Spinal cord (tissue), 10 donors: ENCODE results near the gene MED27. TPM values are rescaled to one million over a fixed set of nuclear protein-coding genes. Genes with fewer than 3 reads are reported as not detected.
A peak's percentile ranks its signal among the peaks of the same experiment; 100 is the strongest.

Experiments used
- DNase-seq, 6 donors: peaks; one replicate each; pipeline versions ENCODE4 v3.0.0 to v3.0.0-alpha.2; 2013 to 2015; ENCODE audit warnings: low spot score in 6 of 6, low read depth in 4 of 6
- H3K27ac ChIP-seq: one replicate; pipeline ENCODE4 v1.5.1; 2013; ENCODE audit warnings: low read depth, low read length, control low read depth
- H3K27me3 ChIP-seq: one replicate; pipeline ENCODE4 v1.6.1; 2013; ENCODE audit warnings: low read length; ENCODE audit not compliant: control insufficient read depth, insufficient read depth
- H3K36me3 ChIP-seq: one replicate; pipeline ENCODE4 v1.6.1; 2013; ENCODE audit warnings: low read length; ENCODE audit not compliant: control insufficient read depth, insufficient read depth
- H3K4me1 ChIP-seq: one replicate; pipeline ENCODE4 v1.6.1; 2013; ENCODE audit warnings: low read length; ENCODE audit not compliant: control insufficient read depth, insufficient read depth
- H3K4me3 ChIP-seq: one replicate; pipeline ENCODE4 v1.5.1; 2013; ENCODE audit warnings: low read depth, low read length, control low read depth
- H3K9me3 ChIP-seq: one replicate; pipeline ENCODE4 v1.6.1; 2013; ENCODE audit warnings: low read length; ENCODE audit not compliant: control insufficient read depth, insufficient read depth
- WGBS: methylation state at CpG from one replicate; pipeline ENCODE4 v1.1.5; 2013; ENCODE audit warnings: missing lambda C conversion rate; ENCODE audit not compliant: insufficient coverage; 5-methylcytosine and 5-hydroxymethylcytosine counted together
- polyA plus RNA-seq, 2 donors: library from polyadenylated mRNA; unstranded; fragments of 120-200 nt; gene quantifications; one replicate each; pipeline ENCODE4 v1.2.1, GENCODE V29; 2013; ENCODE audit not compliant: insufficient read length in 2 of 2
- total RNA-seq, 2 donors: library from RNA; depleted of rRNA in 1 of 2; stranded (reverse); fragments of 120-200 nt in 1 of 2; fragments of >200 nt in 1 of 2; gene quantifications; one replicate each; pipeline versions ENCODE4 v1.2.3 to v1.2.4, GENCODE V29; 2013 to 2014
- donor health status: healthy.

MED27 gene
- total and polyA plus RNA-seq, 4 donors, result 13.9 to 27.8 (median 25.8) TPM

DNA sequence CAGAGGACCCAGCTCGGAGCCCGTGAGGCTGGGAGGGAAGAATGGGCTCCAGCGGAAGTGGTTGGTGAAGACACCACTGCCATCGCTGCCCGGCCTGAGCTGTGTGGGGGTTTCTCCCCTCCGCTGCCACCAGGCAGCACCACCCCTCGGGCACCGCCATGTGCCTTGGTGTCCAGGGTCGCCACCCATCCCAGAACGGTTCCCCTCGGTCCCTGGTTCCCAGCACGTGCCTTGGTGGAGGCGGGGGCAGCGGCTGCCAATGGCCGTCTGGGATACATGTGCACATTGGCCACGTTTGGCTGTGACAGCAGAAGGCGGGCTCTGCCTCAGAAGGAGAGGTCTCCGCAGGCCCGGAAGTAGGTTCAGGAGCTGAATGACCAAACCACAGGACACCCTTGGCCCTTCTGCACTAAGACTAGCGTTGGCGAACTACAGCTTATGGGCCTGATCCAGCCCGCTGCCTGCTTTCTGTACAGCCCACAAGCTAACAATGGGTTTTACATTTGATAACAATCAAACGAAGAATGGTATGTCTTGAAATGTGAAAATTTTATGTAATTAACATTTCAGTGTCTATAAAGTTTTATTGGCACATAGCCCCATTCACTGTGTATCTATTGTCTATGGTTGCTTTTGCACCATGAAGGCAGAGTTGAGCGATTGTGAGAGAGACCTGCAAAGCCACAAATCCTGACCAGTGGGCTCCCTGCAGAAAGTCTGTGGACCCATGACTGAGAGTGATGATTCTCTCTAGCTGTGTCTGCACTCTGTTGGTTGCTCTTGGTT is 248.1 kb downstream of the MED27 start:
- peaks cover 14% of the 10 kb centered on the region for H3K4me1 ChIP-seq
- peaks cover 2% of the 10 kb centered on the region for H3K27me3 ChIP-seq
- H3K36me3 ChIP-seq, result no peaks in the 10 kb centered on the region
- H3K27ac ChIP-seq, result no peak overlapping the region
- DNase-seq, result no peak
- 83% methylated on average over 21 of the region's 24 CpGs for WGBS
- no peak overlapping the region for H3K4me3 ChIP-seq
- peaks cover 2% of the 10 kb centered on the region for H3K9me3 ChIP-seq

DNA sequence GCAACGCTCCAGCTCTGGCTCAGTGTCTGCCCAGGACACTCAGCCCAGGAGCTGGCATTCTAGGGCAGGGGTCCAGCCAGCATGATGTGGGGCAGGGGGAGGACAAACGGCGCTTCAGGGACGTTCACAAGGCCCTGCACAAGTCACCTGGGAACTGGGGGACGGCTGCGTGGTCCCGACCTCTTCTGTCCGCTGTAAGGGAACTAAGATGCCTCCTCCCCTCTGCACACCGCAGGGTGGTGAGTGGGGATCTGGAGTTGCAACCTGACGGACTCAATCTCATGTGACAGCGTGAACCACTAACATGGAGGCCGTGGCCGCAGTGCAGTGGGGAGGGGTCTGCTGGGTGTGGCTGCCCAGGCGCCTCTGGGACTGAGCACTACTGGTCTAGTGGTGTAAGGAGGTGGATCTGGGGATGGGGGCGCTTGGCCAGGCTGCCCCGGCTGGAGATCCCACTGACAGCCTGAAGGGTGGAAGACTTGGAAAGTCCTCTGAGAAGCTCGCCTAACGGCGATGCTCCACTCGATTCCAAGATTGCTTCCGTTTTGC is 251.8 kb downstream of the MED27 start:
- 79% methylated on average over 20 of the region's 21 CpGs for WGBS
- no peak overlapping the region for H3K4me3 ChIP-seq
- no peaks in the 10 kb centered on the region for H3K36me3 ChIP-seq
- peaks cover 17% of the 10 kb centered on the region for H3K4me1 ChIP-seq
- H3K9me3 ChIP-seq, result no peaks in the 10 kb centered on the region
- no peak for DNase-seq
- peaks cover 14% of the 10 kb centered on the region for H3K27me3 ChIP-seq
- no peak overlapping the region for H3K27ac ChIP-seq

DNA sequence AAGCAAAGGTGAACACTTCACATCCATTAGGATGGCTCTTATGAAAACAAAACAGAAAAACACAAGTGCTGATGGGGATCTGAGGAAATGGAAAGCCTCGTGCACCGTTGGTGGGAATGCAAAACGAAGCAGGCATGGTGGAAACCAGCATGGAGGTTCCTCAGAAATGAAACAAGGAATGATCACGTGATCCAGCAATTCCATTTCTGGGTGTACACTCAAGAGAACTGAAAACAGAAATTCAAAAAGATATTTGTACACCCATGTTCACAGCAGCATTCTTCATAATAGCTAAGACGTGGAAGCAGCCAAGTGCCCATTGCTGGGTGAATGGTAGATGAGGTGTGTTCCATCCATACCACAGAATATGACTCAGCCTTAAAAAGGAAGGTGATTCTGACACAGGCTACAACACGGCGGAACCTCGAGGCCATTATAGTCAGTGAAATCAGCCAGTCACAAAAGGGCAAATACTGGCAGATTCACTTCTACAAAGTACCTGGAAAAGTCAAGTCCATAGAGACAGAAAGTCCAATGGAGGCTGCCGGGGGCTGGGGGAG is 252.6 kb downstream of the MED27 start:
- DNase-seq, result no peak
- Histone ChIP-seq H3K27me3 (peaks cover 14% of the 10 kb centered on the region), H3K36me3 (no peaks in the 10 kb centered on the region), H3K4me1 (peaks cover 17% of the 10 kb centered on the region), H3K9me3 (no peaks in the 10 kb centered on the region), H3K4me3 (no peak overlapping the region), H3K27ac (no peak overlapping the region)
- 76% methylated on average over 3 of the region's 9 CpGs for WGBS

DNA sequence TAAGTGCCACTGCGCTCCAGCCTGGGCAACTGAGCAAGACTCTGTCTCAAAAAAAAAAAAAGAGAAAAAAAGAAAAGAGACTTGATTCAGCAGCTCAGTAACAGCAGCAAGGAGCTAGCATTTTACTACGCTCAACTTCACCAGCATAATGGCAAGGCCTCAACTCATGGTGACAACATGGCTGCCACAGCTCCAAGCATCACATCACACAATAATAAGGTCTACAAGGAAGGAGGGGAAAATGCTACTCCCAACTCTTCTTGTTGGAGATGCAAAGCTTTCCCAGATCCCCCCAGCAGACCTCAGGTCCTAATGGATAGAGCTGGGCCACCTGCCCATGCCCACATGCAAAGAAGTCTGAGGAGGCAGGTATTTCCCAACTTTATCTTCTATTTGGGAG is 253.6 kb downstream of the MED27 start:
- no peaks in the 10 kb centered on the region for H3K36me3 ChIP-seq
- H3K4me3 ChIP-seq, result no peak overlapping the region
- H3K9me3 ChIP-seq, result no peaks in the 10 kb centered on the region
- WGBS, result 100% methylated on average over 1 of the region's 2 CpGs
- DNase-seq, result no peak
- H3K4me1 ChIP-seq, result peaks cover 17% of the 10 kb centered on the region
- H3K27me3 ChIP-seq, result peaks cover 14% of the 10 kb centered on the region
- H3K27ac ChIP-seq, result no peak overlapping the region

GRCh38 chr9:131824953-131825495 is 254.6 kb downstream of the MED27 start:
- Histone ChIP-seq H3K27ac (no peak overlapping the region), H3K9me3 (no peaks in the 10 kb centered on the region), H3K36me3 (no peaks in the 10 kb centered on the region), H3K4me1 (peaks cover 17% of the 10 kb centered on the region), H3K4me3 (no peak overlapping the region), H3K27me3 (peaks cover 14% of the 10 kb centered on the region)
- no peak for DNase-seq
- 89% methylated on average over 14 of the region's 15 CpGs for WGBS

GRCh38 chr9:131824155-131824594 is 255.5 kb downstream of the MED27 start:
- WGBS, result 39% methylated on average over 20 of the region's 20 CpGs
- peak in 1 of 6 donors; percentile 43 for DNase-seq
- Histone ChIP-seq H3K4me3 (no peak overlapping the region), H3K36me3 (no peaks in the 10 kb centered on the region), H3K4me1 (peaks cover 17% of the 10 kb centered on the region), H3K9me3 (no peaks in the 10 kb centered on the region), H3K27ac (no peak overlapping the region), H3K27me3 (peaks cover 14% of the 10 kb centered on the region)

DNA sequence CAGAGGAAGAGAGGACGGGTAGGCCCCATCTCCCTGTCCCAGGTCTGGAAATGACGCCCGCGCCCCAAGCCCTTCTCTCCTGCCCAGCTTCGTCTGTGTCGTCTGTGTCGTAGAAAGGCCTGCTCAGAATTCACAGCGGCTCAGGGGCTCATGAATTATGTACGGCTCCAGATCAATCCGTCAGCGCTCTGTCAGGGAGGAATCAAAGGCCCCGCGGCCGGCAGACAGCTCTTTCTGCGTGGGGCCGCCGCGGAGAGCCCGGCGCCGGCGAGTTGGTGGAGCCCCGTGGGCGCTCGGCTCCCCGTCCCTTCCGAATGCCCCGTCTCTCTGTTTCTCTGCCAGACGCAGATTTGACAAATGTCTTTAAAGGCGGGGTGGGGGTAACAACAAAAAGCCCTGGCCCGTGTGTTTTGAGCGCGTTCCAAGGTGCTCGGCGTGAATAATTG is 255.9 kb downstream of the MED27 start:
- H3K27me3 ChIP-seq, result peaks cover 14% of the 10 kb centered on the region
- peak in 2 of 6 donors; percentile 57 to 68 for DNase-seq
- H3K4me3 ChIP-seq, result no peak overlapping the region

DNA sequence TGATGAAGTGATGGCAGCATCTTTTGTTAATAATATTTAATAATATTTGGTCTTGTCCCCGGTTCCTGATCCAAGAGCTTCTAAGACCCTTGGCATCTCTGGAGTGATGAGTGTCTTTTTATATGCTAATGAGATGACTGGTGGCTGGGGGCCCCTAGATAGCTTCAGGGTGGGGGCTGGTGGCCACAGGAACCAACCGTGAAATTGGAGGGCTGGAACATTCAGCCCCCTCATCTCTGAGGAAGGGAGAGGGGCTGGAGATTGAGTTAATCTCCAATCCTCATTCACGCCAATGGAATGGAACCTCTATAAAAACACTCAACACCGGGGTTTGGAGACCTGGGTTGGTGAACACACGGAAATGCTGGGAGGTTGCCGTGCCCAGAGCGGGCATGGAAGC is 261.6 kb downstream of the MED27 start:
- no peak overlapping the region for H3K27ac ChIP-seq
- peaks cover 10% of the 10 kb centered on the region for H3K4me1 ChIP-seq
- 52% methylated on average over 6 of the region's 7 CpGs for WGBS
- H3K27me3 ChIP-seq, result peaks cover 3% of the 10 kb centered on the region
- no peaks in the 10 kb centered on the region for H3K9me3 ChIP-seq
- no peak overlapping the region for H3K4me3 ChIP-seq
- DNase-seq, result no peak
- H3K36me3 ChIP-seq, result peaks cover 3% of the 10 kb centered on the region

More for the DNA sequence above, 255.9 kb downstream of the MED27 start:
- Histone ChIP-seq H3K9me3 (no peaks in the 10 kb centered on the region), H3K4me1 (peaks cover 17% of the 10 kb centered on the region), H3K36me3 (no peaks in the 10 kb centered on the region), H3K27ac (no peak overlapping the region)
- WGBS, result 23% methylated on average over 35 of the region's 35 CpGs

DNA sequence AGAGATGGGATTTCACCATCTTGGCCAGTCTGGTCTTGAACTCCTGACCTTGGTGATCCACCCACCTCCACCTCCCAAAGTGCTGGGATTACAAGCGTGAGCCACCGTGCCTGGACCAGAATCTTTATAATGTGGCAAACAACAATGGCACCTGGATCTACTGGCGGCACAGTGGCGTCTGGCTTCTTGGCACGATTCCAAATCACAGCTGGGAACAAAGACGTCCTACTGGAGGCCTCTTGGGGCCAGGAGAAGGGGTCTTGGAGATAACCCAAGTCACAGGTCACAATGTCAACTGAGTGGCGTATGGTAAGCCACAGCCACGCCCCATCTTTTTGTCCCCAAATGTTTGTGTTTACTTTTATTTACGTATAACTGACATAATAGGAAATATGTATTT is 262.0 kb downstream of the MED27 start:
- no peak for DNase-seq
- H3K4me3 ChIP-seq, result no peak overlapping the region
- peaks cover 3% of the 10 kb centered on the region for H3K36me3 ChIP-seq
- 25% methylated on average over 6 of the region's 9 CpGs for WGBS
- peaks cover 11% of the 10 kb centered on the region for H3K4me1 ChIP-seq
- no peak overlapping the region for H3K27ac ChIP-seq
- no peaks in the 10 kb centered on the region for H3K9me3 ChIP-seq
- peaks cover 3% of the 10 kb centered on the region for H3K27me3 ChIP-seq
